GM04503 (cell line): ENCODE data around the gene SGK2.

Experiments used
- DNase-seq: peaks from one replicate; pipeline ENCODE4 v3.0.0-alpha.2; 2012; ENCODE audit warnings: low read depth

Gene SGK2

GRCh38 chr20:43536041-43536816, 22.6 kb upstream of the SGK2 start:
- DNase-seq: no peak

GRCh38 chr20:43536817-43537440, 21.9 kb upstream of the SGK2 start:
- DNase-seq: no peak

GRCh38 chr20:43537921-43538877, 20.6 kb upstream of the SGK2 start:
- DNase-seq: no peak

GRCh38 chr20:43538878-43539700, 19.7 kb upstream of the SGK2 start:
- no peak for DNase-seq

- DNase-seq: no peak
Measured at GRCh38 chr20:43539975-43540672, 18.7 kb upstream of the SGK2 start.

- DNase-seq: no peak
Measured at GRCh38 chr20:43540673-43541060, 18.2 kb upstream of the SGK2 start.

GRCh38 chr20:43541214-43541613, 17.6 kb upstream of the SGK2 start:
- peak; percentile 20 for DNase-seq

- no peak for DNase-seq
Measured at GRCh38 chr20:43542161-43542560, 16.7 kb upstream of the SGK2 start.

GRCh38 chr20:43542674-43543073, 16.2 kb upstream of the SGK2 start:
- no peak for DNase-seq

- DNase-seq: no peak
Measured at GRCh38 chr20:43543138-43543537, 15.7 kb upstream of the SGK2 start.

- DNase-seq: no peak
Measured at GRCh38 chr20:43544501-43544900, 14.3 kb upstream of the SGK2 start.

GRCh38 chr20:43545837-43546578, 12.8 kb upstream of the SGK2 start:
- no peak for DNase-seq

- no peak for DNase-seq
Measured at GRCh38 chr20:43548273-43548880, 10.4 kb upstream of the SGK2 start.

- DNase-seq: no peak
Measured at GRCh38 chr20:43549416-43550065, 9.3 kb upstream of the SGK2 start.

GRCh38 chr20:43550456-43550855, 8.4 kb upstream of the SGK2 start:
- no peak for DNase-seq

GRCh38 chr20:43554369-43554768, 4.5 kb upstream of the SGK2 start:
- no peak for DNase-seq

- no peak for DNase-seq
Measured at GRCh38 chr20:43559147-43559987, 540 bp downstream of the SGK2 start.

- no peak for DNase-seq
Measured at GRCh38 chr20:43560974-43561373, 2.1 kb downstream of the SGK2 start.

GRCh38 chr20:43563429-43563828, 4.6 kb downstream of the SGK2 start:
- no peak for DNase-seq
